ENCODE results near the gene ZNF365. TPM values are rescaled to one million over a fixed set of nuclear protein-coding genes. Genes with fewer than 3 reads are reported as not detected.

Gene ZNF365
- total and polyA plus RNA-seq, 2 of the 8 experiments (the other 6 are each of a cell fraction or from before 2014, with no cell fraction given): 0.41 to 0.43 TPM

- no peak overlapping the region for H3K4ac ChIP-seq (replicated peaks; ENCODE audit: insufficient read length, low read depth, low read length)
- no peak overlapping the region for H4K8ac ChIP-seq (ENCODE audit: extremely low read depth, insufficient read depth, low read length)
- no peaks in the 10 kb centered on the region for H3K4me1 ChIP-seq (replicated peaks in 1 of 4; ENCODE audit: control insufficient read depth in 3 of 4, insufficient read depth in 4 of 4, low read length in 3 of 4)
- H2BK5ac ChIP-seq (ENCODE audit: low read depth, low read length): no peak overlapping the region
- POLR2A ChIA-PET (ENCODE audit: partially characterized antibody): no interaction called here
- FAIRE-seq: no peak
- H3K27me3 ChIP-seq (replicated peaks in 1 of 4; ENCODE audit: control insufficient read depth in 3 of 4, extremely low read depth in 1 of 4, insufficient read depth in 3 of 4, low read length in 3 of 4): no peaks in the 10 kb centered on the region
- H3K4me3 ChIP-seq (ENCODE audit: extremely low read depth in 1 of 4, insufficient read depth in 2 of 4, low read depth in 3 of 4, low read length in 4 of 4): no peak overlapping the region
- H3K56ac ChIP-seq (replicated peaks; ENCODE audit: insufficient read length, low read depth, low read length): no peak overlapping the region
- no peaks in the 10 kb centered on the region for H3K79me2 ChIP-seq (ENCODE audit: control insufficient read depth in 1 of 2, insufficient read depth in 2 of 2, low read length in 2 of 2)
- no peaks in the 10 kb centered on the region for H4K20me1 ChIP-seq (replicated peaks in 1 of 2; ENCODE audit: control insufficient read depth in 1 of 2, insufficient read depth in 2 of 2, low read length in 2 of 2)
- H3K14ac ChIP-seq (ENCODE audit: insufficient read length): no peak overlapping the region
- H2AFZ ChIP-seq (ENCODE audit: low read length): no peak overlapping the region
- H3K23ac ChIP-seq (ENCODE audit: insufficient read length): no peak overlapping the region
- H2BK120ac ChIP-seq (replicated peaks; ENCODE audit: low read depth, low read length): no peak overlapping the region
- no peak overlapping the region for H3K27ac ChIP-seq (ENCODE audit: low read depth, low read length)
- no peaks in the 10 kb centered on the region for H3K36me3 ChIP-seq (ENCODE audit: control insufficient read depth in 2 of 4, insufficient read depth in 4 of 4, low read length in 3 of 4)
- H3K79me1 ChIP-seq (ENCODE audit: low read depth, low read length): no peaks in the 10 kb centered on the region
- H3K18ac ChIP-seq (ENCODE audit: extremely low read depth, low read length): no peak overlapping the region
- H3K4me2 ChIP-seq (ENCODE audit: insufficient read depth in 1 of 2, low read depth in 2 of 2, low read length in 2 of 2): no peak overlapping the region
- CTCF ChIA-PET (ENCODE audit: partially characterized antibody): no interaction called here
- DNase-seq (ENCODE audit: low read depth in 1 of 2, low spot score in 2 of 2): no peak
- no peak overlapping the region for H2AK5ac ChIP-seq (ENCODE audit: low read depth, low read length)
- no peak overlapping the region for H3K9ac ChIP-seq (replicated peaks in 1 of 4; ENCODE audit: extremely low read depth in 1 of 4, low read depth in 3 of 4, low read length in 3 of 4)
- no peaks in the 10 kb centered on the region for H3K23me2 ChIP-seq (ENCODE audit: low read depth, low read length)
- no peak overlapping the region for H4K5ac ChIP-seq (ENCODE audit: insufficient read length, low read depth, low read length)
- peaks cover 0 to 7% of the 10 kb centered on the region in 2 experiments; a peak in 2 of 4 replicates for H3K9me3 ChIP-seq (ENCODE audit: insufficient read depth in 2 of 2, low read depth in 1 of 2, low read length in 1 of 2)
- no peak overlapping the region for H2BK20ac ChIP-seq (ENCODE audit: low read length)
- H2BK12ac ChIP-seq (ENCODE audit: low read depth, low read length): no peak overlapping the region
- H2BK15ac ChIP-seq (ENCODE audit: low read length): no peak overlapping the region
- no peak overlapping the region for H4K91ac ChIP-seq (replicated peaks; ENCODE audit: insufficient read length, low read length)
- TF ChIP-seq JUND (IDR thresholded peaks at IDR 0.05; ENCODE audit: low read length) (no peak), SP1 (IDR thresholded peaks at IDR 0.05; ENCODE audit: low read depth, low read length) (no peak), NANOG (IDR thresholded peaks at IDR 0.05; ENCODE audit: insufficient read depth, low read depth, low read length, poor library complexity, severe bottlenecking) (no peak), SIRT6 (IDR thresholded peaks at IDR 0.05; ENCODE audit: low read length) (no peak), BRCA1 (IDR thresholded peaks at IDR 0.05; ENCODE audit: low read depth, low read length) (no peak), CHD1 (IDR thresholded peaks at IDR 0.05; ENCODE audit: low read depth, low read length) (no peak), POLR2A (IDR thresholded peaks at IDR 0.05; ENCODE audit: control extremely low read depth in 1 of 2, low read depth in 2 of 2, low read length in 2 of 2) (no peak), HDAC6 (IDR thresholded peaks at IDR 0.05; ENCODE audit: low read depth, low read length) (no peak), TAF7 (optimal IDR thresholded peaks at IDR 0.05; ENCODE audit: borderline replicate concordance, low read depth, low read length) (no peak), RBBP5 (IDR thresholded peaks at IDR 0.05; ENCODE audit: borderline replicate concordance, low read depth, low read length) (no peak), CREB1 (IDR thresholded peaks at IDR 0.05) (no peak), GABPA (IDR thresholded peaks at IDR 0.05; ENCODE audit: borderline replicate concordance, insufficient read depth, low read length) (no peak), SIX5 (IDR thresholded peaks at IDR 0.05; ENCODE audit: low read depth, low read length) (no peak), RXRA (IDR thresholded peaks at IDR 0.05; ENCODE audit: insufficient read depth, low read depth, low read length) (no peak), TBP (IDR thresholded peaks at IDR 0.05; ENCODE audit: low read depth, low read length) (no peak), TAF1 (IDR thresholded peaks at IDR 0.05; ENCODE audit: low read depth, low read length) (no peak)
- TF ChIP-seq, protein P1, sequence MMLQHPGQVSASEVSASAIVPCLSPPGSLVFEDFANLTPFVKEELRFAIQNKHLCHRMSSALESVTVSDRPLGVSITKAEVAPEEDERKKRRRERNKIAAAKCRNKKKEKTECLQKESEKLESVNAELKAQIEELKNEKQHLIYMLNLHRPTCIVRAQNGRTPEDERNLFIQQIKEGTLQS (IDR thresholded peaks at IDR 0.05; ENCODE audit: insufficient read depth, low read depth, low read length): no peak
Measured at GRCh38 chr10:62332406-62332805, 41.8 kb upstream of the ZNF365 start.

All from H1 (cell line).